H1 (cell line): ENCODE data around the gene POLR3H. TPM values are rescaled to one million over a fixed set of nuclear protein-coding genes. Genes with fewer than 3 reads are reported as not detected.

Source experiments
- CTCF ChIA-PET: fragments of 300-600 bp; sonication (Branson Sonifier 250); formaldehyde crosslinking; loops from one replicate; lab custom pipeline; 2021; ENCODE audit not compliant: partially characterized antibody; lab: Charles Lee
- POLR2A ChIA-PET: fragments of 300-600 bp; sonication (Branson Sonifier 250); formaldehyde crosslinking; loops from one replicate; lab custom pipeline; 2021; ENCODE audit warnings: inconsistent platforms; ENCODE audit not compliant: partially characterized antibody; lab: Charles Lee
- DNase-seq, 2 experiments: peaks; one replicate each; pipeline versions ENCODE4 v3.0.0 to v3.0.0-alpha.2; 2010 to 2022; ENCODE audit warnings: low spot score in 2 of 2, low read depth in 1 of 2, mixed read lengths in 1 of 2
- FAIRE-seq: peaks from 2 replicates; lab custom pipeline; 2011; peaks lifted over from hg19 to GRCh38; lab: Jason Lieb, UNC
- H2AFZ ChIP-seq: 2 replicates; pipeline ENCODE4 v1.8.1; 2012; ENCODE audit warnings: low read length, inconsistent platforms
- H2AK5ac ChIP-seq: 2 replicates; pipeline ENCODE4 v1.6.1; 2013; ENCODE audit warnings: low read depth, low read length
- H2BK120ac ChIP-seq: replicated peaks from 2 replicates; pipeline ENCODE3; 2013; ENCODE audit warnings: low read depth, low read length, inconsistent platforms
- H2BK12ac ChIP-seq: 2 replicates; pipeline ENCODE4 v1.6.1; 2013; ENCODE audit warnings: low read depth, low read length
- H2BK15ac ChIP-seq: 2 replicates; pipeline ENCODE4 v1.6.1; 2013; ENCODE audit warnings: low read length
- H2BK20ac ChIP-seq: 2 replicates; pipeline ENCODE4 v1.6.1; 2013; ENCODE audit warnings: low read length
- H2BK5ac ChIP-seq: 2 replicates; pipeline ENCODE4 v1.6.1; 2013; ENCODE audit warnings: low read depth, low read length
- H3K14ac ChIP-seq: 2 replicates; pipeline ENCODE4 v1.6.1; 2013; ENCODE audit warnings: inconsistent platforms; ENCODE audit not compliant: insufficient read length
- H3K18ac ChIP-seq: 2 replicates; pipeline ENCODE4 v1.6.1; 2013; ENCODE audit warnings: low read length; ENCODE audit errors: extremely low read depth
- H3K23ac ChIP-seq: 2 replicates; pipeline ENCODE4 v1.6.1; 2013; ENCODE audit warnings: inconsistent platforms; ENCODE audit not compliant: insufficient read length
- H3K23me2 ChIP-seq: 2 replicates; pipeline ENCODE4 v1.6.1; 2013; ENCODE audit warnings: low read depth, low read length
- H3K27ac ChIP-seq: 2 replicates; pipeline ENCODE4 v1.6.1; 2011; ENCODE audit warnings: low read depth, low read length, inconsistent platforms
- H3K27me3 ChIP-seq, 4 experiments: replicated peaks in 1 of 4; 1 replicate in 1 of 4; 2 replicates in 3 of 4; pipeline versions ENCODE4 v1.6.1 to v1.8.1; 2011 to 2013; ENCODE audit warnings: low read length in 3 of 4, mild to moderate bottlenecking in 3 of 4, inconsistent platforms in 2 of 4, mixed read lengths in 2 of 4, moderate library complexity in 1 of 4; ENCODE audit not compliant: control insufficient read depth in 3 of 4, insufficient read depth in 3 of 4; ENCODE audit errors: extremely low read depth in 1 of 4
- H3K36me3 ChIP-seq, 4 experiments: 2 replicates each; pipeline versions ENCODE4 v1.6.1 to v1.8.1; 2011 to 2013; ENCODE audit warnings: mild to moderate bottlenecking in 4 of 4, low read length in 3 of 4, moderate library complexity in 2 of 4, control low read depth in 1 of 4, inconsistent platforms in 1 of 4; ENCODE audit not compliant: insufficient read depth in 4 of 4, control insufficient read depth in 2 of 4
- H3K4ac ChIP-seq: replicated peaks from 2 replicates; pipeline ENCODE3; 2013; ENCODE audit warnings: low read length, low read depth, mixed read lengths, inconsistent platforms; ENCODE audit not compliant: insufficient read length
- H3K4me1 ChIP-seq, 4 experiments: replicated peaks in 1 of 4; 1 replicate in 1 of 4; 2 replicates in 3 of 4; pipeline versions ENCODE4 v1.6.1 to v1.8.1; 2011 to 2013; ENCODE audit warnings: low read length in 3 of 4, inconsistent platforms in 2 of 4, mixed read lengths in 1 of 4; ENCODE audit not compliant: insufficient read depth in 4 of 4, control insufficient read depth in 3 of 4
- H3K4me2 ChIP-seq, 2 experiments: 2 replicates each; pipeline versions ENCODE4 v1.6.1 to v1.8.1; 2011 to 2013; ENCODE audit warnings: low read depth in 2 of 2, low read length in 2 of 2, control low read depth in 1 of 2, inconsistent platforms in 1 of 2, mild to moderate bottlenecking in 1 of 2; ENCODE audit not compliant: insufficient read depth in 1 of 2
- H3K4me3 ChIP-seq, 4 experiments: fragments of 200-600, 300-600 bp in 1 of 4; sonication (generic), shearing (Covaris generic), sonication (Bioruptor Twin) in 1 of 4; 2 replicates each; pipeline versions ENCODE4 v1.5.1 to v1.8.1; 2011 to 2016; ENCODE audit warnings: low read length in 4 of 4, low read depth in 3 of 4, control low read depth in 2 of 4, inconsistent platforms in 2 of 4, mild to moderate bottlenecking in 2 of 4, mixed read lengths in 1 of 4, moderate library complexity in 1 of 4; ENCODE audit not compliant: insufficient read depth in 2 of 4; ENCODE audit errors: extremely low read depth in 1 of 4
- H3K56ac ChIP-seq: replicated peaks from 2 replicates; pipeline ENCODE3; 2013; ENCODE audit warnings: low read depth, mild to moderate bottlenecking, mixed read lengths, low read length, inconsistent platforms; ENCODE audit not compliant: insufficient read length
- H3K79me1 ChIP-seq: 2 replicates; pipeline ENCODE4 v1.6.1; 2013; ENCODE audit warnings: low read depth, low read length, control low read depth
- H3K79me2 ChIP-seq, 2 experiments: 2 replicates each; pipeline versions ENCODE4 v1.6.1 to v1.8.1; 2012 to 2013; ENCODE audit warnings: low read length in 2 of 2, mild to moderate bottlenecking in 2 of 2, inconsistent platforms in 1 of 2; ENCODE audit not compliant: insufficient read depth in 2 of 2, control insufficient read depth in 1 of 2
- H3K9ac ChIP-seq, 4 experiments: replicated peaks in 1 of 4; 1 replicate in 1 of 4; 2 replicates in 3 of 4; pipeline versions ENCODE4 v1.6.1 to v1.8.1; 2011 to 2013; ENCODE audit warnings: low read depth in 3 of 4, low read length in 3 of 4, control low read depth in 2 of 4, mild to moderate bottlenecking in 2 of 4, moderate library complexity in 2 of 4, inconsistent platforms in 1 of 4; ENCODE audit errors: extremely low read depth in 1 of 4
- H3K9me3 ChIP-seq, 2 experiments: 2 replicates each; pipeline versions ENCODE4 v1.6.1 to v1.8.1; 2012 to 2013; ENCODE audit warnings: mild to moderate bottlenecking in 2 of 2, moderate library complexity in 2 of 2, control low read depth in 1 of 2, inconsistent platforms in 1 of 2, low read depth in 1 of 2, low read length in 1 of 2, mixed read lengths in 1 of 2; ENCODE audit not compliant: insufficient read depth in 2 of 2
- H4K20me1 ChIP-seq, 2 experiments: replicated peaks in 1 of 2; 2 replicates each; pipeline versions ENCODE3 to v1.8.1; 2011 to 2013; ENCODE audit warnings: inconsistent platforms in 2 of 2, low read length in 2 of 2, mild to moderate bottlenecking in 1 of 2; ENCODE audit not compliant: insufficient read depth in 2 of 2, control insufficient read depth in 1 of 2
- H4K5ac ChIP-seq: 2 replicates; pipeline ENCODE4 v1.6.1; 2013; ENCODE audit warnings: low read length, low read depth, mixed read lengths, inconsistent platforms; ENCODE audit not compliant: insufficient read length
- H4K8ac ChIP-seq: 2 replicates; pipeline ENCODE4 v1.8.0; 2013; ENCODE audit warnings: mild to moderate bottlenecking, moderate library complexity, low read length, inconsistent platforms; ENCODE audit not compliant: insufficient read depth; ENCODE audit errors: extremely low read depth
- H4K91ac ChIP-seq: replicated peaks from 2 replicates; pipeline ENCODE3; 2013; ENCODE audit warnings: low read length, mixed read lengths, inconsistent platforms; ENCODE audit not compliant: insufficient read length
- CHD2 ChIP-seq: IDR thresholded peaks from 2 replicates; pipeline ENCODE4 v1.6.1; 2012; ENCODE audit warnings: low read length, improper control_type of control experiment
- CTBP2 ChIP-seq: IDR thresholded peaks from 2 replicates; pipeline ENCODE4 v1.7.0; 2011; ENCODE audit warnings: borderline replicate concordance, mild to moderate bottlenecking, moderate library complexity, mixed read lengths, low read length; ENCODE audit not compliant: insufficient read depth, insufficient read length
- EGR1 ChIP-seq: IDR thresholded peaks from 2 replicates; pipeline ENCODE4 v1.6.1; 2011; ENCODE audit warnings: low read depth, low read length, borderline replicate concordance
- SRF ChIP-seq: IDR thresholded peaks from 2 replicates; pipeline ENCODE4 v1.6.1; 2011; ENCODE audit warnings: mild to moderate bottlenecking, low read depth, low read length, moderate library complexity
- whole genome bisulfite sequencing, 2 experiments: shearing (Covaris generic) in 1 of 2; methylation state at CpG; one replicate each; pipeline versions ENCODE4 v1.1.6 to v1.1.7; 2013 to 2015; ENCODE audit warnings: low lambda C conversion rate in 2 of 2, mixed read lengths in 2 of 2, inconsistent platforms in 1 of 2, low coverage in 1 of 2, missing lambda C conversion rate in 1 of 2; ENCODE audit not compliant: insufficient replicate concordance in 2 of 2, insufficient coverage in 1 of 2, insufficient read length in 1 of 2; ENCODE audit errors: extremely low coverage in 1 of 2, missing lambda C conversion rate in 1 of 2; 5-methylcytosine and 5-hydroxymethylcytosine counted together
- polyA plus RNA-seq, 7 experiments: library from polyadenylated mRNA; depleted of rRNA in 3 of 7; stranded (reverse) in 5 of 7; unstranded in 2 of 7; fragments of >200 nt in 5 of 7; fragments of 200-250 nt in 2 of 7; gene quantifications; 1 replicate in 5 of 7; 2 replicates in 1 of 7; 4 replicates in 1 of 7; pipeline versions ENCODE4 v1.2.1 to v1.2.3, GENCODE V29; 2011 to 2013; ENCODE audit warnings: missing spikeins in 2 of 7, mixed read lengths in 2 of 7
- total RNA-seq: library from RNA; stranded (reverse); fragmentation: NEBNext Ultra II Directional; extraction: Animal tissue kit (Norgen Biotek cat#: 25700); gene quantifications from 2 replicates; pipeline ENCODE4 v1.2.1, GENCODE V29; 2021
- TF ChIP-seq, protein P1 (sequence below): IDR thresholded peaks from 2 replicates; pipeline ENCODE4 v1.6.1; 2011; ENCODE audit warnings: low read length, improper control_type of control experiment
- TF ChIP-seq, protein P2 (sequence below): IDR thresholded peaks from 2 replicates; pipeline ENCODE4 v1.6.1; 2012; ENCODE audit warnings: inconsistent platforms

Gene POLR3H
- total and polyA plus RNA-seq, 2 of the 8 experiments (the other 6 are each of a cell fraction or from before 2014, with no cell fraction given): 29.7 to 39.2 TPM

DNA sequence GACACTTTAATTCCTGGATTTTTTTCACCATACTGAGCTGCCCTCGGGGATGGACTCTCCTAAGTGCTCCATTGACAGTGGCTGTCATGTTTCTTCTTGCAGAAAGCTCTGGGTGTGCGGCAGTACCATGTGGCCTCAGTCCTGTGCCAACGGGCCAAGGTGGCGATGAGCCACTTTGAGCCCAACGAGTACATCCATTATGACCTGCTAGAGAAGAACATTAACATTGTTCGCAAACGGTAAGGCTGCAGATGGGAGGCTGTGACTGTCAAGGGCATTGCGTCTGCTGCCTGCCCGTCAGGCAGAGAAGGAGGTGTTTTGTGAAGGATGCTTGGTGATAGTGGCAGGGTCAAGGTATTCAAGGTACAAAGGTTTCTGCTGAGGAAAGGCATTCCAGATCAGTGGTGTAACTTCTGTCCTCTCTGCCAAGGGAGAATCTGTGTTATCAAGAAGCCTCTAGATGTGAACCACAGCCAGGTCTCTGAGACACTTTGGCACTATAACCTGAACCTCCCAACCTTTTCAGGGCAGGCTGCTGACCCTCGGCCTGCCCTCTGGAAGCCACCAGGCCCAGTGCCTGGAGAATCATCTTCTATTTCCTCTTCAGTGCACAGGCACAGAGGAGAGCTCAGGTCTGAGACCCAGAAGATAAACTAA is 44.5 kb downstream of the POLR3H start:
- ChIA-PET CTCF (interaction anchor here (0.7 to 17.6 kb wide), 15 partner anchors 7 to 327 kb away, joined by 3 to 218 read pairs (median 6); partner anchors contain the start of gene TEF), POLR2A (interaction anchor here (1.0 to 4.6 kb wide), 9 partner anchors 8 to 54 kb away, joined by 3 to 26 read pairs (median 10); partner anchors contain the start of genes ACO2, PHF5A and TOB2)
- Histone ChIP-seq H3K4me3 (no peak overlapping the region), H3K9ac (no peak overlapping the region), H2BK20ac (no peak overlapping the region), H3K27ac (no peak overlapping the region; the same call in 1 of the 2 replicates), H3K23ac (no peak overlapping the region), H4K20me1 (peaks cover 2 to 12% of the 10 kb centered on the region in 2 experiments), H3K18ac (no peak overlapping the region), H3K56ac (no peak overlapping the region), H3K14ac (no peak overlapping the region), H3K4me1 (no peaks in the 10 kb centered on the region), H3K4ac (no peak overlapping the region), H2AFZ (no peak overlapping the region), H2BK5ac (no peak overlapping the region), H3K79me2 (peaks cover 0 to 10% of the 10 kb centered on the region in 2 experiments; a peak in 1 of 4 replicates), H3K4me2 (no peak overlapping the region), H4K8ac (peak overlapping the region; percentile 71; the same call in 1 of the 2 replicates), H2BK15ac (no peak overlapping the region), H3K27me3 (no peaks in the 10 kb centered on the region), H3K23me2 (no peaks in the 10 kb centered on the region), H2BK12ac (no peak overlapping the region), H3K36me3 (peaks cover 0 to 11% (median 3%) of the 10 kb centered on the region in 4 experiments; a peak in 4 of 8 replicates), H3K9me3 (no peaks in the 10 kb centered on the region), H4K91ac (no peak overlapping the region), H2BK120ac (no peak overlapping the region), H3K79me1 (peaks cover 6% of the 10 kb centered on the region), H2AK5ac (no peak overlapping the region), H4K5ac (no peak overlapping the region)
- WGBS, 2 experiments: 89% methylated on average over 10 of the region's 10 CpGs; no CpG with 5 or more reads in 1 of the 2 experiments
- FAIRE-seq (no peak), DNase-seq (no peak)
- TF ChIP-seq CHD2 (no peak), EGR1 (no peak), SRF (no peak), CTBP2 (no peak)
- TF ChIP-seq, protein P1, sequence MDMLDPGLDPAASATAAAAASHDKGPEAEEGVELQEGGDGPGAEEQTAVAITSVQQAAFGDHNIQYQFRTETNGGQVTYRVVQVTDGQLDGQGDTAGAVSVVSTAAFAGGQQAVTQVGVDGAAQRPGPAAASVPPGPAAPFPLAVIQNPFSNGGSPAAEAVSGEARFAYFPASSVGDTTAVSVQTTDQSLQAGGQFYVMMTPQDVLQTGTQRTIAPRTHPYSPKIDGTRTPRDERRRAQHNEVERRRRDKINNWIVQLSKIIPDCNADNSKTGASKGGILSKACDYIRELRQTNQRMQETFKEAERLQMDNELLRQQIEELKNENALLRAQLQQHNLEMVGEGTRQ: no peak
- TF ChIP-seq, protein P2, sequence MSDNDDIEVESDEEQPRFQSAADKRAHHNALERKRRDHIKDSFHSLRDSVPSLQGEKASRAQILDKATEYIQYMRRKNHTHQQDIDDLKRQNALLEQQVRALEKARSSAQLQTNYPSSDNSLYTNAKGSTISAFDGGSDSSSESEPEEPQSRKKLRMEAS: no peak
